GM18909 (cell line): Measurements from ENCODE around the gene EXOC4.

Experiments
- ATAC-seq: cut with Tn5 transposase; IDR thresholded peaks from one replicate; pipeline ENCODE4 v1.9.1; 2021; ENCODE audit warnings: mild to moderate bottlenecking; ENCODE audit not compliant: unreplicated experiment, poor library complexity

Gene EXOC4

DNA sequence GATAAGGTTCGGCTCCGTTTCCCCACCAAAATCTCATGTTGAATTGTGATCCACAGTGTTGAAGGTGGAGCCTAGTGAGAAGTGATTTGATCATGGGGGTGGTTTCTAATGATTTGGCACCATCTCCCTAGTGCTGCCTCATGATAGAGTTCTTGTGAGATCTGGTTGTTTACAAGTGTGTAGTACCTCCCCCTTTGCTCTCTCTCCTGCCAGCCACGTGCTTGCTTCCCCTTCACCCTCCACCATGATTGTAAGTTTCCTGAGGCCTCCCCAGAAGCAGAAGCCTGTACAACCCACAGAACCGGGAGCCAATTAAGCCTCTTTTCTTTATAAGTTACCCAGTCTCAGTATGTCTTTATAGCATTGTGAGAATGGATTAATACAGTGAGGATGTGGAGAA is 862.1 kb downstream of the EXOC4 start:
- ATAC-seq, result no peak
